GM19351 (cell line): ENCODE data around the gene ACTL6B.

ENCODE experiments used
- ATAC-seq: cut with Tn5 transposase; IDR thresholded peaks from one replicate; pipeline ENCODE4 v1.9.1; 2021; ENCODE audit warnings: mild to moderate bottlenecking, moderate library complexity; ENCODE audit not compliant: unreplicated experiment

Gene ACTL6B

GRCh38 chr7:100629117-100629716 is 27.0 kb downstream of the ACTL6B start:
- ATAC-seq: no peak

- no peak for ATAC-seq
Measured at GRCh38 chr7:100627238-100627549, 29.1 kb downstream of the ACTL6B start.

GRCh38 chr7:100626530-100627237 is 29.6 kb downstream of the ACTL6B start:
- ATAC-seq: peak; percentile 81

GRCh38 chr7:100626055-100626454 is 30.2 kb downstream of the ACTL6B start:
- ATAC-seq: no peak

- no peak for ATAC-seq
Measured at GRCh38 chr7:100623951-100624824, 32.1 kb downstream of the ACTL6B start.

- no peak for ATAC-seq
Measured at GRCh38 chr7:100621554-100621953, 34.7 kb downstream of the ACTL6B start.

- no peak for ATAC-seq
Measured at GRCh38 chr7:100620804-100621203, 35.4 kb downstream of the ACTL6B start.

- no peak for ATAC-seq
Measured at GRCh38 chr7:100620239-100620638, 36.0 kb downstream of the ACTL6B start.

GRCh38 chr7:100614308-100614861 is 41.9 kb downstream of the ACTL6B start:
- no peak for ATAC-seq

- no peak for ATAC-seq
Measured at GRCh38 chr7:100613412-100614175, 42.7 kb downstream of the ACTL6B start.

- peak; percentile 7 for ATAC-seq
Measured at GRCh38 chr7:100612730-100613390, 43.4 kb downstream of the ACTL6B start.

- ATAC-seq: peak; percentile 88
Measured at GRCh38 chr7:100611983-100612729, 44.1 kb downstream of the ACTL6B start, which contains the start of gene MOSPD3. Gene MOSPD3 (plus strand): TSS chr7:100612540. CDS start chr7:100612792, 252 bp downstream.

- ATAC-seq: no peak
Measured at GRCh38 chr7:100609958-100610357, 46.3 kb downstream of the ACTL6B start.

GRCh38 chr7:100607111-100607510 is 49.1 kb downstream of the ACTL6B start:
- ATAC-seq: no peak

- ATAC-seq: no peak
Measured at GRCh38 chr7:100606313-100606712, 49.9 kb downstream of the ACTL6B start.

GRCh38 chr7:100604976-100605911 is 51.0 kb downstream of the ACTL6B start:
- no peak for ATAC-seq

- peak; percentile 64 for ATAC-seq
Measured at GRCh38 chr7:100604028-100604975, 51.9 kb downstream of the ACTL6B start.
